HepG2 (cell line): ENCODE results near the gene HOXA10. TPM values are rescaled to one million over a fixed set of nuclear protein-coding genes. Genes with fewer than 3 reads are reported as not detected.

Experiments used
- ARNT2 ChIP-seq: sonication (generic); formaldehyde crosslinking; IDR thresholded peaks from 2 replicates; pipeline ENCODE4 v1.8.0; 2022; ENCODE audit warnings: mild to moderate bottlenecking, low read depth, missing genetic modification reagents, moderate library complexity
- CAMTA2 ChIP-seq: sonication (generic); formaldehyde crosslinking; IDR thresholded peaks from 2 replicates; pipeline ENCODE4 v1.4.0; 2020; ENCODE audit warnings: mild to moderate bottlenecking, missing genetic modification reagents, borderline replicate concordance
- DNMT3B ChIP-seq: conservative IDR thresholded peaks from 2 replicates; pipeline ENCODE4 v1.6.1; 2016; ENCODE audit warnings: missing biosample characterization, control low read depth
- JUND ChIP-seq: sonication (generic); formaldehyde crosslinking; IDR thresholded peaks from 2 replicates; pipeline ENCODE4 v1.8.0; 2022; ENCODE audit warnings: mild to moderate bottlenecking, missing genetic modification reagents
- KLF16 ChIP-seq, 2 experiments: sonication (generic) in 1 of 2; formaldehyde crosslinking in 1 of 2; IDR thresholded peaks; 2 replicates each; pipeline versions ENCODE4 v1.6.1 to v1.8.0; 2016 to 2023; ENCODE audit warnings: missing genetic modification reagents in 2 of 2, missing compliant biosample characterization in 1 of 2
- MATR3 ChIP-seq: sonication (generic); formaldehyde crosslinking; IDR thresholded peaks from 2 replicates; pipeline ENCODE4 v1.4.0; 2020; ENCODE audit warnings: missing genetic modification reagents
- POLR2G ChIP-seq: fragments of 200-400 bp; formaldehyde crosslinking; IDR thresholded peaks from 2 replicates; pipeline ENCODE4 v1.6.1; 2018; ENCODE audit warnings: mild to moderate bottlenecking, low read depth, low read length, moderate library complexity
- SETDB1 ChIP-seq: sonication (generic); formaldehyde crosslinking; IDR thresholded peaks from 2 replicates; pipeline ENCODE4 v1.5.1; 2020; ENCODE audit warnings: missing genetic modification reagents, mild to moderate bottlenecking, borderline replicate concordance
- SMARCC2 ChIP-seq: fragments of 450-650 bp; IDR thresholded peaks from 2 replicates; pipeline ENCODE4 v1.6.1; 2017; ENCODE audit warnings: antibody characterized with exemption, mild to moderate bottlenecking
- SP2 ChIP-seq: sonication (generic); formaldehyde crosslinking; IDR thresholded peaks from 2 replicates; pipeline ENCODE4 v1.5.1; 2020; ENCODE audit warnings: mild to moderate bottlenecking, missing genetic modification reagents
- SP5 ChIP-seq: IDR thresholded peaks from 2 replicates; pipeline ENCODE4 v1.6.1; 2016; ENCODE audit warnings: low read depth, borderline replicate concordance
- TCF7L2 ChIP-seq: IDR thresholded peaks from 2 replicates; pipeline ENCODE4 v1.6.1; 2011; ENCODE audit warnings: mild to moderate bottlenecking, low read depth, low read length, moderate library complexity
- THYN1 ChIP-seq: sonication (generic); formaldehyde crosslinking; IDR thresholded peaks from 2 replicates; pipeline ENCODE4 v1.8.1; 2023; ENCODE audit warnings: low read depth, mild to moderate bottlenecking, moderate library complexity, missing genetic modification reagents, borderline replicate concordance
- TP53 ChIP-seq: sonication (generic); formaldehyde crosslinking; conservative IDR thresholded peaks from 2 replicates; pipeline ENCODE4 v1.4.0; 2020; ENCODE audit warnings: missing genetic modification reagents
- ZIK1 ChIP-seq: sonication (generic); formaldehyde crosslinking; IDR thresholded peaks from 2 replicates; pipeline ENCODE4 v1.5.0; 2020; ENCODE audit warnings: mild to moderate bottlenecking, low read depth, missing genetic modification reagents, borderline replicate concordance
- ZNF138 ChIP-seq: sonication (generic); formaldehyde crosslinking; IDR thresholded peaks from 2 replicates; pipeline ENCODE4 v1.5.0; 2020; ENCODE audit warnings: mild to moderate bottlenecking, low read depth, missing genetic modification reagents
- ZNF142 ChIP-seq: sonication (generic); formaldehyde crosslinking; IDR thresholded peaks from 2 replicates; pipeline ENCODE4 v1.4.0; 2020; ENCODE audit warnings: missing genetic modification reagents
- ZNF282 ChIP-seq: fragments of 450-650 bp; IDR thresholded peaks from 2 replicates; pipeline ENCODE4 v1.6.1; 2018; ENCODE audit not compliant: partially characterized antibody
- polyA plus RNA-seq, 8 experiments: library from polyadenylated mRNA; depleted of rRNA in 3 of 8; stranded (reverse) in 7 of 8; unstranded in 1 of 8; fragments of >200 nt; fragmentation: Illumina TruSeq in 4 of 8; extraction: Trizol in 4 of 8; gene quantifications; 2 replicates each; pipeline versions ENCODE4 v1.2.1 to v1.2.3, GENCODE V29; 2011 to 2016; ENCODE audit warnings: low read depth in 4 of 8, missing spikeins in 1 of 8, mixed read lengths in 1 of 8; ENCODE audit not compliant: insufficient read depth in 1 of 8
- total RNA-seq, 5 experiments: library from RNA; depleted of rRNA; stranded (reverse); fragments of >200 nt; fragmentation: Illumina TruSeq; extraction: Trizol; gene quantifications; 2 replicates each; pipeline ENCODE4 v1.2.3, GENCODE V29; 2016; ENCODE audit warnings: low read depth in 1 of 5
- TF ChIP-seq, protein P1 (sequence below): sonication (generic); formaldehyde crosslinking; conservative IDR thresholded peaks from 2 replicates; pipeline ENCODE4 v1.4.0; 2020; ENCODE audit warnings: mild to moderate bottlenecking, missing genetic modification reagents, moderate library complexity

Gene HOXA10
- total and polyA plus RNA-seq, 2 of the 13 experiments (the other 11 are each of a cell fraction or from before 2014, with no cell fraction given), result not detected

GRCh38 chr7:27122077-27122910 is 51.8 kb downstream of the HOXA10 start (continued):
- TF ChIP-seq ZNF142, result no peak
- no peak for TF ChIP-seq TCF7L2
- TF ChIP-seq SMARCC2, result no peak
- no peak for TF ChIP-seq ZNF138 (CRISPR knock-in tag)
- no peak for TF ChIP-seq ZNF282
- 0 out of 2 replicates have a peak, but pooled peaks have one; percentile 29 for TF ChIP-seq JUND (CRISPR knock-in tag)
- TF ChIP-seq MATR3 (CRISPR knock-in tag), result no peak
- TF ChIP-seq SP2 (CRISPR knock-in tag), result no peak
- peak; percentile 61; the same call in 1 of the 2 replicates for TF ChIP-seq SP5 (CRISPR knock-in tag)
- TF ChIP-seq KLF16 (CRISPR knock-in tag; IDR thresholded peaks at IDR 0.05), result peak in 1 of 2 experiments; percentile 70; a peak in 2 of 4 replicates
- no peak for TF ChIP-seq SETDB1
- no peak for TF ChIP-seq TP53 (CRISPR knock-in tag)
- peak; percentile 97 for TF ChIP-seq POLR2G
- 0 out of 2 replicates have a peak, but pooled peaks have one; percentile 51 for TF ChIP-seq DNMT3B
- no peak for TF ChIP-seq CAMTA2 (CRISPR knock-in tag)
- peak; percentile 81; the same call in 1 of the 2 replicates for TF ChIP-seq THYN1 (CRISPR knock-in tag)
- no peak for TF ChIP-seq ZIK1 (CRISPR knock-in tag)
- TF ChIP-seq ARNT2 (CRISPR knock-in tag), result no peak
- TF ChIP-seq, protein P1, sequence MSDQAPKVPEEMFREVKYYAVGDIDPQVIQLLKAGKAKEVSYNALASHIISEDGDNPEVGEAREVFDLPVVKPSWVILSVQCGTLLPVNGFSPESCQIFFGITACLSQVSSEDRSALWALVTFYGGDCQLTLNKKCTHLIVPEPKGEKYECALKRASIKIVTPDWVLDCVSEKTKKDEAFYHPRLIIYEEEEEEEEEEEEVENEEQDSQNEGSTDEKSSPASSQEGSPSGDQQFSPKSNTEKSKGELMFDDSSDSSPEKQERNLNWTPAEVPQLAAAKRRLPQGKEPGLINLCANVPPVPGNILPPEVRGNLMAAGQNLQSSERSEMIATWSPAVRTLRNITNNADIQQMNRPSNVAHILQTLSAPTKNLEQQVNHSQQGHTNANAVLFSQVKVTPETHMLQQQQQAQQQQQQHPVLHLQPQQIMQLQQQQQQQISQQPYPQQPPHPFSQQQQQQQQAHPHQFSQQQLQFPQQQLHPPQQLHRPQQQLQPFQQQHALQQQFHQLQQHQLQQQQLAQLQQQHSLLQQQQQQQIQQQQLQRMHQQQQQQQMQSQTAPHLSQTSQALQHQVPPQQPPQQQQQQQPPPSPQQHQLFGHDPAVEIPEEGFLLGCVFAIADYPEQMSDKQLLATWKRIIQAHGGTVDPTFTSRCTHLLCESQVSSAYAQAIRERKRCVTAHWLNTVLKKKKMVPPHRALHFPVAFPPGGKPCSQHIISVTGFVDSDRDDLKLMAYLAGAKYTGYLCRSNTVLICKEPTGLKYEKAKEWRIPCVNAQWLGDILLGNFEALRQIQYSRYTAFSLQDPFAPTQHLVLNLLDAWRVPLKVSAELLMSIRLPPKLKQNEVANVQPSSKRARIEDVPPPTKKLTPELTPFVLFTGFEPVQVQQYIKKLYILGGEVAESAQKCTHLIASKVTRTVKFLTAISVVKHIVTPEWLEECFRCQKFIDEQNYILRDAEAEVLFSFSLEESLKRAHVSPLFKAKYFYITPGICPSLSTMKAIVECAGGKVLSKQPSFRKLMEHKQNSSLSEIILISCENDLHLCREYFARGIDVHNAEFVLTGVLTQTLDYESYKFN, result peak; percentile 96
